ENCODE measurements around the gene RNASE13. TPM values are rescaled to one million over a fixed set of nuclear protein-coding genes. Genes with fewer than 3 reads are reported as not detected.

The RNASE13 gene
- total RNA-seq, 1 experiment from 2014 or later: not detected

GRCh38 chr14:21018781-21019180 lies 15.8 kb downstream of the RNASE13 start:
- CTCF ChIA-PET: interaction anchor here (1.3 to 9.1 kb wide), 3 partner anchors 23 to 71 kb away, joined by 3 to 670 read pairs (median 5); partner anchors contain the start of gene RNASE7
- Mint-ChIP-seq H3K36me3 (peaks cover 6% of the 10 kb centered on the region; the same call in 1 of the 2 replicates), H3K27me3 (ENCODE audit: low read depth) (peaks cover 18% of the 10 kb centered on the region), H3K4me3 (no peak overlapping the region), H3K9me3 (no peaks in the 10 kb centered on the region), H3K4me1 (peaks cover 26% of the 10 kb centered on the region), H3K27ac (no peak overlapping the region)
- no peak for ATAC-seq
- POLR2A ChIA-PET: no interaction called here
- TF ChIP-seq ZNF396 (CRISPR knock-in tag; IDR thresholded peaks at IDR 0.05; ENCODE audit: borderline replicate concordance): no peak
- no peak for TF ChIP-seq NFYB (CRISPR knock-in tag; conservative IDR thresholded peaks at IDR 0.05; ENCODE audit: low read depth)
- no peak for TF ChIP-seq ZMAT4 (CRISPR knock-in tag; IDR thresholded peaks at IDR 0.05)
- no peak for TF ChIP-seq GTF2I (CRISPR knock-in tag; conservative IDR thresholded peaks at IDR 0.05)
- TF ChIP-seq ZNF281 (CRISPR knock-in tag; IDR thresholded peaks at IDR 0.05): no peak
- no peak for TF ChIP-seq ZNF423 (CRISPR knock-in tag; IDR thresholded peaks at IDR 0.05)
- TF ChIP-seq USF2 (CRISPR knock-in tag; IDR thresholded peaks at IDR 0.05): no peak
- TF ChIP-seq ATF3 (CRISPR knock-in tag; conservative IDR thresholded peaks at IDR 0.05): no peak
- no peak for TF ChIP-seq MXD4 (CRISPR knock-in tag; IDR thresholded peaks at IDR 0.05; ENCODE audit: borderline replicate concordance)
- no peak for TF ChIP-seq STAT6 (CRISPR knock-in tag; conservative IDR thresholded peaks at IDR 0.05; ENCODE audit: low read depth)
- no peak for TF ChIP-seq SMAD4 (CRISPR knock-in tag; IDR thresholded peaks at IDR 0.05)
- DNase-seq (ENCODE audit: low spot score): no peak

- POLR2A ChIA-PET: no interaction called here
- peaks cover 22% of the 10 kb centered on the region for H3K4me1 Mint-ChIP-seq
- TF ChIP-seq JUN (CRISPR knock-in tag; IDR thresholded peaks at IDR 0.05) (no peak), ZNF281 (CRISPR knock-in tag; IDR thresholded peaks at IDR 0.05) (no peak), FOXJ3 (CRISPR knock-in tag; IDR thresholded peaks at IDR 0.05; ENCODE audit: borderline replicate concordance) (no peak), ZNF512 (CRISPR knock-in tag; IDR thresholded peaks at IDR 0.05; ENCODE audit: borderline replicate concordance) (no peak), ELF4 (CRISPR knock-in tag; IDR thresholded peaks at IDR 0.05; ENCODE audit: low read depth) (no peak), PREB (CRISPR knock-in tag; IDR thresholded peaks at IDR 0.05; ENCODE audit: borderline replicate concordance) (no peak), JAZF1 (CRISPR knock-in tag; IDR thresholded peaks at IDR 0.05) (no peak), ATF2 (CRISPR knock-in tag; IDR thresholded peaks at IDR 0.05; ENCODE audit: borderline replicate concordance, low read depth) (no peak), ZNF317 (CRISPR knock-in tag; IDR thresholded peaks at IDR 0.05; ENCODE audit: borderline replicate concordance, low read depth) (no peak), GTF2I (CRISPR knock-in tag; conservative IDR thresholded peaks at IDR 0.05) (no peak)
Observed at GRCh38 chr14:21018286-21018685, 16.3 kb downstream of the RNASE13 start.

More at GRCh38 chr14:21018286-21018685, 16.3 kb downstream of the RNASE13 start:
- DNase-seq (ENCODE audit: low spot score): no peak
- Mint-ChIP-seq H3K4me3 (no peak overlapping the region), H3K27ac (no peak overlapping the region), H3K27me3 (ENCODE audit: low read depth) (peaks cover 13% of the 10 kb centered on the region), H3K36me3 (peaks cover 6% of the 10 kb centered on the region; the same call in 1 of the 2 replicates), H3K9me3 (no peaks in the 10 kb centered on the region)
- CTCF ChIA-PET: interaction anchor here (0.9 to 9.1 kb wide), 4 partner anchors 18 to 72 kb away, joined by 3 to 670 read pairs (median 4); partner anchors contain the start of gene RNASE7
- ATAC-seq: no peak
